Progenitor cell of endocrine pancreas (in vitro differentiated cells): ENCODE measurements around the gene HTR3E. TPM values are rescaled to one million over a fixed set of nuclear protein-coding genes. Genes with fewer than 3 reads are reported as not detected.
A peak's percentile ranks its signal among the peaks of the same experiment; 100 is the strongest.
"Not testable (repeated sequence)": the region's sequence is repeated elsewhere in the genome, so short reads cannot be mapped to it uniquely, and the experiment has no call there.

ENCODE experiments used
- DNase-seq: peaks from one replicate; pipeline ENCODE4 v3.0.0; 2021; ENCODE audit warnings: low spot score; ENCODE audit not compliant: unreplicated experiment
- H3K27ac Mint-ChIP-seq: 2 replicates; pipeline ENCODE4 v1.8.0; 2021; ENCODE audit warnings: mild to moderate bottlenecking, moderate library complexity, mixed read lengths
- H3K27me3 Mint-ChIP-seq: 2 replicates; pipeline ENCODE4 v1.8.0; 2021; ENCODE audit warnings: mixed read lengths
- H3K36me3 Mint-ChIP-seq: 2 replicates; pipeline ENCODE4 v1.8.0; 2022; ENCODE audit warnings: mixed read lengths; ENCODE audit not compliant: insufficient read depth
- H3K4me1 Mint-ChIP-seq: 2 replicates; pipeline ENCODE4 v1.8.0; 2021; ENCODE audit warnings: low read depth, mixed read lengths
- H3K4me3 Mint-ChIP-seq: 2 replicates; pipeline ENCODE4 v1.8.0; 2021; ENCODE audit warnings: low read depth, mild to moderate bottlenecking, moderate library complexity, mixed read lengths
- H3K9me3 Mint-ChIP-seq: 2 replicates; pipeline ENCODE4 v1.8.0; 2021; ENCODE audit warnings: low read depth, mixed read lengths
- total RNA-seq: library from RNA; stranded (reverse); gene quantifications from 2 replicates; pipeline ENCODE4 v1.2.1, GENCODE V29; 2021
- TF ChIP-seq, protein P1 (sequence below): fragments of 200-600 bp; sonication (generic); IDR thresholded peaks from one replicate; pipeline ENCODE4 v1.5.0; 2021; ENCODE audit warnings: antibody characterized with exemption, mild to moderate bottlenecking; ENCODE audit not compliant: unreplicated experiment

Gene HTR3E
- total RNA-seq, 1 donor from 2014 or later = not detected

DNA sequence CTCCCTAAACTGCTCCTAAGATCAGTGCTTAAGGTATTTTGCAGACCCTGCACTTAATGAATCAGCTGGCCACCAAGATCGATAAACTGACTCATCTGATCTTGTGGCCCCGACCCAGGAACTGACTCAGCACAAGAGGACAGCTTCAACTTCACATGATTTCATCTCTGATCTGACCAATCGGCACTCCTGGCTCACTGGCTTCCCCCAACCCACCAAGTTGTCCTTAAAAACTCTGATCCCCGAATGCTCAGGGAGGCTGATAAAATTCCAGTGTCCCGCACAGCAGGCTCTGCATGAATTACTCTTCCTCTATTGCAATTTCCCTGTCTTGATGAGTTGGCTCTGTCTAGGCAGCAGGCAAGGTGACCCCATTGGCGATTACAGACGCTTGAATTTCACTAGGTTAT, 13.5 kb downstream of the HTR3E start:
- TF ChIP-seq, protein P1, sequence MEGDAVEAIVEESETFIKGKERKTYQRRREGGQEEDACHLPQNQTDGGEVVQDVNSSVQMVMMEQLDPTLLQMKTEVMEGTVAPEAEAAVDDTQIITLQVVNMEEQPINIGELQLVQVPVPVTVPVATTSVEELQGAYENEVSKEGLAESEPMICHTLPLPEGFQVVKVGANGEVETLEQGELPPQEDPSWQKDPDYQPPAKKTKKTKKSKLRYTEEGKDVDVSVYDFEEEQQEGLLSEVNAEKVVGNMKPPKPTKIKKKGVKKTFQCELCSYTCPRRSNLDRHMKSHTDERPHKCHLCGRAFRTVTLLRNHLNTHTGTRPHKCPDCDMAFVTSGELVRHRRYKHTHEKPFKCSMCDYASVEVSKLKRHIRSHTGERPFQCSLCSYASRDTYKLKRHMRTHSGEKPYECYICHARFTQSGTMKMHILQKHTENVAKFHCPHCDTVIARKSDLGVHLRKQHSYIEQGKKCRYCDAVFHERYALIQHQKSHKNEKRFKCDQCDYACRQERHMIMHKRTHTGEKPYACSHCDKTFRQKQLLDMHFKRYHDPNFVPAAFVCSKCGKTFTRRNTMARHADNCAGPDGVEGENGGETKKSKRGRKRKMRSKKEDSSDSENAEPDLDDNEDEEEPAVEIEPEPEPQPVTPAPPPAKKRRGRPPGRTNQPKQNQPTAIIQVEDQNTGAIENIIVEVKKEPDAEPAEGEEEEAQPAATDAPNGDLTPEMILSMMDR = no peak
- no peak for DNase-seq
- Mint-ChIP-seq H3K4me1 (no peaks in the 10 kb centered on the region), H3K27me3 (peaks cover 21% of the 10 kb centered on the region), H3K36me3 (no peaks in the 10 kb centered on the region), H3K9me3 (no peaks in the 10 kb centered on the region), H3K27ac (no peak overlapping the region), H3K4me3 (no peak overlapping the region)

DNA sequence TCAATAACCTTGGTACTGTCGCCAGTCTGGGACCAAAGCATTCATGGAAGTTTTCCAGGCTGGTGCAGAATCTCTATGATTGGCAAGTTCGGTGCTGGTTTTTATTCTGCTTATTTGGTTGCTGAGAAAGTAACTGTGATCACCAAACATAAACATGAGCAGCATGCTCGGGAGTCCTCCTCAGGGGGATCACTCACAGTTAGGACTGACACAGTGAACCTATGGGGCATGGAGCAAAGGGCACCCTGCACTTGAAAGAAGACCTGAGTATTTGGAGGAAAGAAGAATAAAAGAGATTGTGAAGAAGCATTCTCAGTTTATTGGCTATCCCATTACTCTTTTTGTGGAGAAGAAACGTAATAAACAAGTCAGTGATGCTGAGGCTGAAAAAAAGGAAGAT, 19.2 kb downstream of the HTR3E start:
- Mint-ChIP-seq H3K36me3 (no peaks in the 10 kb centered on the region), H3K4me3 (no peak overlapping the region), H3K4me1 (no peaks in the 10 kb centered on the region), H3K27ac (no peak overlapping the region), H3K9me3 (no peaks in the 10 kb centered on the region), H3K27me3 (peaks cover 14% of the 10 kb centered on the region)
- DNase-seq = no peak
- TF ChIP-seq, protein P1 = no peak

DNA sequence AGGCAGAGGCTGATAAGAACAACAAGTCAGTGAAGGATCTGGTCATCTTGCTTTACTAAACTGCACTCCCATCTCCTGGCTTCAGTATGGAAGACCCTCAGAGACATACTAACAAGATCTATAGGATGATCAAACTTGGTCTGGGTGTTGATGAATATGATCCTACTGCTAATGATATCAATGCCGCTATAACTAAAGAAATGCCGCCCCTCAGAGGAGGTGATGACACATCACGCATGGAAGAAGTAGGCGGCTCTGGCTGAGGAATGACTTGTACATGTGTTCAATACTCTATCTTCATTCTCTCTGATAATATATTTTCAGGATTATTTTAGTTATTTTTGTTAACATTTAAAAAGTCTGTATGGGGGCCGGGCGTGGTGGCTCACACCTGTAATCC, 20.8 kb downstream of the HTR3E start:
- Mint-ChIP-seq H3K36me3 (no peaks in the 10 kb centered on the region), H3K27me3 (peaks cover 14% of the 10 kb centered on the region), H3K4me1 (no peaks in the 10 kb centered on the region), H3K4me3 (no peak overlapping the region), H3K27ac (no peak overlapping the region), H3K9me3 (no peaks in the 10 kb centered on the region)
- no peak for DNase-seq
- TF ChIP-seq, protein P1 = no peak

DNA sequence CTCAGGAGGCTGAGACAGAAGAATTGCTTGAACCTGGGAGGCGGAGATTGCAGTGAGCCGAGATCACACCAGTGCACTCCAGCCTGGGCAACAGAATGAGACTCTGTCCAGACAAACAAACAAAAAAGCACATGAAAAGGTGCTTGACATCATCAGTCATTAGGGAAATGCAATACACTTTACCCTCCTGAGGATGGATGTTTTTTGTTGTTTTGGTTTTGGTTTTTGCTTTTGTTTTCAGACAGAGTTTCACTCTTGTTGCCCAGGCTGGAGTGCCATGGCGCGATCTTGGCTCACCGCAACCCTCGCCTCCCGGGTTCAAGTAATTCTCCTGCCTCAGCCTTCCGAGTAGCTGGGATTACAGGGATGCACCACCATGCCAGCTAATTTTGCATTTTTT, 24.2 kb downstream of the HTR3E start:
- not testable (repeated sequence) for H3K4me1 Mint-ChIP-seq, H3K9me3 Mint-ChIP-seq, H3K27me3 Mint-ChIP-seq, DNase-seq, H3K36me3 Mint-ChIP-seq, H3K4me3 Mint-ChIP-seq, H3K27ac Mint-ChIP-seq

DNA sequence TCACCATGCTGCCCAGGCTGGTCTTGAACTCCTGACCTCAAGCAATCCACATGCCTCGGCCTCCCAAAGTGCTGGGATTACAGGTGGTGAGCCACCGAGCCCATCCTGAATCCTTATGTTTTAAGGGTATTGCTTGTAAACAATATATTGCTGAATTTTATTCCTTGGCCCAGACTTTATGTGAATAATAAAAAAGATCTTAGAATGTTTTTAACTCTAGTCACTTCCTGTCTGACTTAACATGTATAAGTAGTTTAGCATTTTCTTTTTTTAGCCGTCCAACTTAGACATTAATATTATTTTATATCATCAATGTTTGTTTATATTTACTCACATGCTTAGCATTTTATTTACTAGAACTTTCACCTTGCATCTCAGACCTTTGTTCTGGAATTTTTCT, 29.1 kb downstream of the HTR3E start:
- Mint-ChIP-seq H3K27ac (no peak overlapping the region), H3K27me3 (no peaks in the 10 kb centered on the region)

DNA sequence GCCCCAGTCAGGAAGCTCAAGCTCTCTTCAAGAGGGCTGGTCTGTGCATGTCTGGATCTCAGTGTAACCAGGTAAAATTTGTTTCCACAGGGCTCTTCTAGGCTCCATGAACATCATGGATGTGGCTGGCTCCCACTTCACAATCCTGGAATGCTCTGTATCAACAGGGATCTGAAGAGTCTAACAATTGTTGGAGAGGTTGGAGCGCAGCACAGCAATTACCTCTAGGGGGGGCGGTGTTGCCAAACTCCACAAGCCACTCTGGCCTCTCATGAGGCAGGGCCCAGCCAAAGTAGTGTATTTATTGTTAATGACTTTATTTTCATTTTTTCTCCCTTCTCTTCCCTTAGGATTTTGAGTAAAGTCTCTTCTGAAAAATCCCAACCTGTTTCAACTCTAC, 32.1 kb downstream of the HTR3E start:
- Mint-ChIP-seq H3K36me3 (no peaks in the 10 kb centered on the region), H3K4me1 (peaks cover 3% of the 10 kb centered on the region), H3K27ac (no peak overlapping the region), H3K4me3 (no peak overlapping the region), H3K9me3 (no peaks in the 10 kb centered on the region), H3K27me3 (no peaks in the 10 kb centered on the region)
- no peak for DNase-seq
- TF ChIP-seq, protein P1 = peak; percentile 45

More for the DNA sequence above, 29.1 kb downstream of the HTR3E start:
- TF ChIP-seq, protein P1 = no peak
- H3K9me3 Mint-ChIP-seq = no peaks in the 10 kb centered on the region
- DNase-seq = no peak
- no peaks in the 10 kb centered on the region for H3K4me1 Mint-ChIP-seq
- H3K4me3 Mint-ChIP-seq = no peak overlapping the region
- no peaks in the 10 kb centered on the region for H3K36me3 Mint-ChIP-seq
